GM18867 (cell line): ENCODE measurements around the gene CRELD1.
A peak's percentile ranks its signal among the peaks of the same experiment; 100 is the strongest.

Source experiments
- ATAC-seq: cut with Tn5 transposase; IDR thresholded peaks from one replicate; pipeline ENCODE4 v1.9.1; 2021; ENCODE audit warnings: mild to moderate bottlenecking, moderate library complexity; ENCODE audit not compliant: unreplicated experiment

Gene CRELD1

DNA sequence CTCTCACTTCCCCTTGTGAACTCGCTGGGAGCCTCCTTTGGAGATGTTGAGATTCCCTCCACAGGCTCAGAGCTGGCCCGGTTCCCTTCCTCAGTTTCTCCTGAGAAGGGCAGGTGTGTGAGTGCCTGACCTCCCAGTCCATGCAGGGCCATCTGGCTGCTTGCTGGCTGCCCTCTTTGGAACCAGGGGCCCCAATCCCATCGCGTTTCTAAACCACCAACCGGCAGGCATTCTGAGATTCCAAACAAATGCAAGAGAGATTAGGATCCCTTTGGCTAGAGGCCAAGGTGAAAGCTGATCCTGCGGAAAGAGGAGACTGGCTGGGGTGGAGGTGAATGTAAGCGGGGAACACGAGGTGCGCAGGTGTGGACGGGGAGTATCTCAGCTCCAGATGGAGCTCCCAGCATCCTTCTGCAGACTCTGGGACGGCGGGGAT is 21.5 kb downstream of the CRELD1 start:
- no peak for ATAC-seq

DNA sequence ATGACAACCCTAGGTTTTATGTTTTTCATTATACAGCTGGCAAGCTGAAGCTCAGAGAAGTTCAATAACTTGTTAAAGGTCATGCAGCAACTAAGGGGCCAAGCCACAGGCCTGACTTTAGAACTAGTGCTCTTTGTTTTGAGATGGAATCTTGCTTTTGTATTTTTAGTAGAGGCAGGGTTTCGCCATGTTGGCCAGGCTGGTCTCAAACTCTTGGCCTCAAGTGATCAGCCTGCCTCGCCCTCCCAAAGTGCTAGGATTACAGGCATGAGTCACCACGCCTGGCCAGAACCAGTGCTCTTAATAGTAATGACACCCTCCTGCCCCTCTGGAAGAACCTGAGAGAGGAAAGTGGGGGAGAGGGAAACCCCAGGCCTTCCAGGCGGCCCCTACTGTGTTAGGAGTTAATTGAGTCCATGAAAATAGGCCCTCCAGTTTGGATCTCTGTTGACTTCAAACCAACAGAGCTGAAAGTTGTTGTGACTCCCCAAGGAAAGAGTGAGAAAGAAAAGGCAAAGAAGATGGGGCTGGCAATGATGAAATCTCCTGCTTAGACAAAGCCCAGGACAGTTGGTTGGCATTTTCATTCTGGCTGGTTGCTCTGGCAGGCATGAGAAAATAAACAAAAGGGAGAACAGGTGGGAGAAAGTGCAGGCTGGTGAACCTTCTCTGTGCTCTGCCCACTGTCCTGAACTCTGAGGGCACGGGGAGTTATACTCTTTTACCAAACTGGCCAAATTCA is 22.1 kb downstream of the CRELD1 start:
- ATAC-seq: no peak

DNA sequence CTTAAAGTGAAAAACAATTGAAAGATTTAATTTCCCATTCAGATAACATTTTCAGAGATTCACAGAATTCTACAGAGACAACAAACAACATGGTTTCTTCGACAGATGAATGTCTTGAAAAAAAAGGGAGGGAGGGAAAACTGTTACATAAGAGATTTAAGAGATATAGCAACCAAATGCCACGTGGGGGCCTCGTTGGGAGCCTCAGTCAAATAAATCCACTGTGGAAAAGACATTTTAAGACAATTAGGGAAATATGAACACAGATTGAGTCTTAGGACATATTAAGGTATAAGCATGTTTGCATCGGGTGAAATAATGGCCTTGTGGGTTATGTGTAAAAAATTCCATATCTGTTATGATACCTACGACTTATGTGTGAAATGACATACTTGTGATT is 23.6 kb downstream of the CRELD1 start:
- ATAC-seq: no peak

DNA sequence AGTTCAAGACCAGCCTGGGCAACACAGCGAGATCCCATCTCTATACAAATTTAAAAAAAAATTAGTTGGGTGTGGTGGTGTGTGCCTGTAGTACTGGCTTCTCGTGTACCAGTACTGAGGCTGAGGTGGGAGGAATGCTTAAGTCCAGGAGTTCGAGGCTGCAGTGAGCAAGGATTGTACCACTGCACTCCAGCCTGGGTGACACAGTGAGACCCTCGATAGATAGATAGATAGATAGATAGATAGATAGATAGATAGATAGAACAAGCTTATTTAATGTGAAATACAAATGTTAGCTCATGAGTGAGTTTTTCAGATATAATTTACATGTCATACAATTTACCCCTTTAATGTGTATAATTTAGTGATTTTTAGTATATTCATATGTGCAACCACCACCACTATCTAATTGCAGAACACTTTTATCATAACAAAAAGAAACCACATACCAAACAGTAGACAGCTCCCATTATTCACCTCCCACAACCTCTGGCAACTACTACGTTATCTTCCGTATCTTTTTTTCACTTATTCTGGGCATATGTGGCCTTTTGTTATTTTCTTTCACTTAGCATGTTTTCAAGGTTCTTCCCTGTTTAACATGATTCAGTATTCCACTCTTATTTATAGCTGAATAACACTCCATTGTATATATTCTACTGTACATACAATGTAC is 31.7 kb downstream of the CRELD1 start:
- no peak for ATAC-seq

DNA sequence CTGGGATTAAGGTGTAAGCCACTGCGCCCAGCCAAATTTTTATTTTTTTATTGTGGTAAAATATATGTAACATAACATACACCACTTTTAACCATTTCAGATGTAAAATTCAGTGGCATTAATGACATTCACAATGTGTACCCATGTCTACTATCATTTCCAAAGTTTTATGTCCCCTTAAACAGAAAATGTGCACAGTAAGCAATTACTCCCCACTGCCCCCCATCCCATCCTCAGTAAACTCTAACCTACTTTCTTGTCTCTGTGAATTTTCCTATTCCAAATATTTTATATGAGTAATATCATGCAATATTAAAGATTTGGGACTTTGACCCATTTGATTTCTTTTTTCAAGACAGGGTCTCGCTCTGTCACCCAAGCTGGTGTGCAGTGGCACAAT is 33.2 kb downstream of the CRELD1 start:
- ATAC-seq: no peak

DNA sequence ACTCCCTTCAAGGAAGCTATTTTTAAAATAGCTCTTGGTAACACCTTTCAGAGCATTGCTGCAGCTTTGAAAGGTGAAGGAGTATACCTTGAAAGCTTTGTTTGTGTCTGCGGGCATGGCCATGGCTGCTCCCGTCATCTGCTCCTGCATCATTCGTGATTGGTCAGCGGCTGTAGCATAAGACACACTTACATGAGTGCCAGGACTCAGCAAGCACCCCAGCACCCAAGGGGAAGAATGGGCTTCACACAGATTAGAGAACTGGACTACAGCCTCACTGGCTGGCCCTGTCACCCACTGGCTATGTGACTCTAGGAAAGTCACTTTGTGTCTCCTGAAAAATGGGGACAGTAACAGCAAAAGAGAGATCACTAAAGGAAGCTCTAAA is 36.0 kb downstream of the CRELD1 start:
- no peak for ATAC-seq

DNA sequence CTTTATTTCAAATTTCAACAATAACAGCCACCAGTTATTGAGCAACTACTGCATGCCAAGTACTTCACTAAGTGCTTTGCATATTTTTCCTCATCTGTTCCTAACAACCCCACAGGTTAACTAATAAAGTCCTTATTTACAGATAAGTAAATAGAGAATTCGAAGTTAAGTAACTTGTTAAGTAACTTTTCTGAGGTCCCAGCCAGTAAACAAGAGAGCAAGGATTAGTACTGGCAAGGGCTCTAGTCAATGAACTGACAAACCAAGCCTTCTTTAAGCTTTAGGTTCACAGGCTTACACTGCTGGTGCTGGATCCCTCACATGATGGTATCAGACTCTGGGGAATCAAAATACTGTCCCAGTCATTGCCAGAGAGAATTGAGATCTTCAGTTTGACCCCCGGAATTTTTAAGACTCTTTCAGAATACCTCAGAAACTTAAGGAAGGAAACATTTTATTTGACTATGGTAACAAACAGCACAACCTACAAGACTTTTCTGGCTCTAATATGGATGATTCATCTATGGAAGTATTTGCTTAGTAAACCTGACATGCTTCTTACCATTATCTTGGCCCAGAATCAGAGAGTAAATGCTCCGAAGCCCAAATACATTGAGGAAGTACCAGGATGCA is 36.5 kb downstream of the CRELD1 start:
- ATAC-seq: no peak

DNA sequence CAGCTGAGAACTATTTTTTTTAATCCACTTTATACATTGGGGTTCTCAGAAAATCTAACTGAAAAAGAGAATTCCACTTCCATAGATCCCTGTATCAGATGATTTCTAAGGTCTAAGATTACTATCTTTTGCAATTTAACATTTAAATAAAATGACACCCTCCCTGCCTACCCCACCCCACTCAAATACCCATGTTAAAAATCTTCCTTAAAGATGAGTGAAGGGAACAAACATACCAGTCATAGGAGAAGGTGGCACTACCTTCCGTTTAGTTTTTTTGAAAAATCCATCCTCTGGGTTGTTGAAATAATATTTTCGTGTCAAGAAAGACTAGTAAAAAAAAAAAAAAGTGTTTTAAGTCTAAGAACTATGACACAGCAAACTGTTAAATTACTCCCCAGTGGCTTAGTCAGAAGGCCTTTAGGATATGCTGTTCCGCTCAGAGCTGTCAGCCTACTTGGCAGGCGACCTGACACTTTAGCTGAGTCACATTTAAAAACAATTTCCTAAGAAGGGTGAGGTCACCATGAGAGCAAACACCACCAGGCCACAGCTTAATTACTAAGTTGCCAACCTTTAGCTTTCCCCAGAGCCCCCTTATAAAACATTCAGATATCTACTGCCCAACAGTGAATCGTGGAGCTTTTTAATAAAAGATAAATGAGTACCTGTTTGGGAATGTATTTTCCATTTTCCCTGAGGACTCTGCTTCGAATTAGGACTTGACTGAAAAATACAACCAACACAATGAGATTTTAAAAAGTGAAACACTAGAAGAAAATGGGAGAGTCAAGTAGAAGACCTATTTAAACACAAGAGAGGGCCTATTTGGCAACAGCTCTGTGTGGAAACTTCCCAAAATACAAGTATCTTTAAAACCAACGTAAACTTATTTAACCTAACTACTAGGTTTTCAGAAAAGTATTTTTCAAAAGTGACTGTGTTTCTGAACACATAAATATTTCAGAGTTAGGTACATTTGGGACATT is 43.4 kb downstream of the CRELD1 start:
- no peak for ATAC-seq

DNA sequence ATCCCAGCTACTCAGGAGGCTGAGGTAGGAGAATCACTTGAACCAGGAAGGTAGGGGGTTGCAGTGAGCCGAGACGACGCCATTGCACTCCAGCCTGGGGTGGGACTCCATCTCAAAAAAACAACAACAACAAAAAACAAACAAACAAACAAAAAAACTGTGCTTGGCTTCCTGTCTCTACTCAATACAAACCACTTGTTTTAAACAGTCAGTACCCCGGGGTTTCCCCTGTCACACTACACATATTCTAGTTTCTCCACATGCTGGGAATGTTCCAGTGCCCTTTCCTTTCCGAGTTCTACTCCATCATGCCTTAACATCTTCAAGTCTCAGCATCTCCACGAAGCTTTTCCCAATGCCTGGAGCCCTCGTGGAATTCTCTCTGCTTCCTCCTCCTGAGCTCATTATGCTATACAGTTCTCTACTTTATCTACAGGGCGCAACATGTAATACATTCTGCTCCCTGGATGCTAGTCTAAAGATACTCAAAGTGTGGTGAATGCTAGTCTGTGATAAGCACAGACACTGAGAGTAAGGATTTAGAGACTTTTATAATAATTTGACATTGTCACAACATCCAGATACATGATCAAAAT is 45.2 kb downstream of the CRELD1 start:
- no peak for ATAC-seq

DNA sequence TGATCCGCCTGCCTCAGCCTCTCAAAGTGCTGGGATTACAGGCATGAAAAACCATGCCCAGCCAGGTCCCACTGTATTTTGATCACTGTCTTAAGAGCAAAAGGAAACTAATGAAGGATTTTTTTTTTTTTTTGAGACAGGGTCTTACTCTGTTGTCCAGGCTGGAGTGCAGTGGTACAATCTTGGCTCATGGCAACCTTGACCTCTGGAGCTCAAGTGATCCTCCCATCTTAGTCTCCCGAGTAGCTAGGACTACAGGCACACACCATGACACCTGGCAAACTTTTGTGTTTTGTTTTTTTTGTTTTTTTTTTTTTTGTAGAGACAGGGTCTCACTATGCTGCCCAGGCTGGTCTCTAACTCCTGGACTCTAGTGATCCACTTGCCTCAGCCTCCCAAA is 46.6 kb downstream of the CRELD1 start:
- no peak for ATAC-seq

DNA sequence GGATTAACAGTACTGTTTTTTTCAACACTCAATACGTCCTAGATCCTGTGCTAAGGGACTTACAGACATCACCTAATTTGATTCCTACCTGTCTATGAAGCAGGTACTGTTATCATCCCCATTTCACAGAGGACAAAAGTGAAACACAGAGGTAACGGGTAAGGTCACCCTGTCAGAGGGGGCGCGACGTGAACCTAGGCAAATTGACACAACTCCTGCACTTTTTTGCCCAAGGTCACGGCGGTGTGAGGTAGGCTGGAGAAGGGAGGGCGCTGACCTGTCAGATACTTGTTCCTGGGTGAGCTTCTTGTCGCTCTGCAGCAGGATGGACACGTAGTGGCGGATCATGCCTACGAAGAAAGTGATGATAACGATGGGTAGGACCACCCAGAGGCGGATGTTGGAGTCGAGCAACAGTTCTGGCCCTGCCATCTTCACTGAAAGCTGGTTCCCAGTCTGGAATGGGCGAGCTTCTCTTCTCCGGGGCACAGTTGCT is 52.6 kb downstream of the CRELD1 start:
- ATAC-seq: peak; percentile 43

DNA sequence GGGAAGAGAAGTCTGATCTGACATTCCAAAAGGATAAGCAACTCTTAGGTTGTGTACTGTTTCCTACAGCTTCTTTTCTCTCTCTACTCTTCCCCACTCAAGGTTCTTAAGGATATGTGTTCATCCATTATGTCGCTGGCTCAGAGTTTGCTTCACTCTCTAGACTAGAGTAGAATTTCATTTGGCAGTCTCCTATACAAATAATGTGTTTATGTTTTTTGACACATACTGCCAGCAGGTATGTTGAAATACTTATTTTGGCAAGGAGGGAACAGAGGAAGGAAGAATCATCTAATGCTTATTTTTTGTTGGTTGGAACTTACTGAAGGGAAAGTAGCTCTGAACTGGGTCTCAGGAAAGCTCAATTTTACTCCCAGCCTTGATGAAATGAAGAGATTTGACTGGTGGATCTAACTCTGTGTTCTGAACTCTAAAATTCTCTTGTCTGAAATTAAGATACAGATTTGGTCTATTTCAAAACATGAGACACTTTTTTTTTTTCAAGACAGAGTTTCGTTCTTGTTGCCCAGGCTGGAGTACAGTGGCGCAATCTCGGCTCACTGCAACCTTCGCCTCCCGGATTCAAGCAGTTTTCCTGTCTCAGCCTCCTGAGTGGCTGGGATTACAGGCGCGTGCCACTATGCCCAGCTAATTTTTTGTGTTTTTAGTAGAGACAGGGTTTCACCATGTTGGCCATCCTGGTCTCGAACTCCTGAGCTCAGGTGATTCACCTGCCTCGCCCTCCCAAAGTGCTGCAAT is 60.6 kb downstream of the CRELD1 start:
- ATAC-seq: no peak
